GM11168 (cell line): ENCODE measurements around the gene HAUS8.

ENCODE experiments used
- in situ Hi-C: fragments of 300-500 bp; cut with MboI; formaldehyde crosslinking; loops from one replicate; pipeline ENCODE4 v1.12.0; 2022; ENCODE audit warnings: low sequenced_read_pairs; ENCODE audit not compliant: unreplicated experiment

Gene HAUS8

GRCh38 chr19:17005000-17005399, 70.3 kb downstream of the HAUS8 start:
- in situ Hi-C loops: no loop called here

GRCh38 chr19:17004386-17004785, 70.9 kb downstream of the HAUS8 start:
- in situ Hi-C loops: no loop called here

- in situ Hi-C loops: no loop called here
These were observed 72.8 kb downstream of the HAUS8 start for GRCh38 chr19:17002455-17002854.

GRCh38 chr19:17001603-17002183, 73.6 kb downstream of the HAUS8 start:
- in situ Hi-C loops: no loop called here
